ENCODE results near the gene HINT2. TPM values are rescaled to one million over a fixed set of nuclear protein-coding genes. Genes with fewer than 3 reads are reported as not detected.

The HINT2 gene
- total RNA-seq, 1 donor from 2014 or later, result 12.3 TPM

DNA sequence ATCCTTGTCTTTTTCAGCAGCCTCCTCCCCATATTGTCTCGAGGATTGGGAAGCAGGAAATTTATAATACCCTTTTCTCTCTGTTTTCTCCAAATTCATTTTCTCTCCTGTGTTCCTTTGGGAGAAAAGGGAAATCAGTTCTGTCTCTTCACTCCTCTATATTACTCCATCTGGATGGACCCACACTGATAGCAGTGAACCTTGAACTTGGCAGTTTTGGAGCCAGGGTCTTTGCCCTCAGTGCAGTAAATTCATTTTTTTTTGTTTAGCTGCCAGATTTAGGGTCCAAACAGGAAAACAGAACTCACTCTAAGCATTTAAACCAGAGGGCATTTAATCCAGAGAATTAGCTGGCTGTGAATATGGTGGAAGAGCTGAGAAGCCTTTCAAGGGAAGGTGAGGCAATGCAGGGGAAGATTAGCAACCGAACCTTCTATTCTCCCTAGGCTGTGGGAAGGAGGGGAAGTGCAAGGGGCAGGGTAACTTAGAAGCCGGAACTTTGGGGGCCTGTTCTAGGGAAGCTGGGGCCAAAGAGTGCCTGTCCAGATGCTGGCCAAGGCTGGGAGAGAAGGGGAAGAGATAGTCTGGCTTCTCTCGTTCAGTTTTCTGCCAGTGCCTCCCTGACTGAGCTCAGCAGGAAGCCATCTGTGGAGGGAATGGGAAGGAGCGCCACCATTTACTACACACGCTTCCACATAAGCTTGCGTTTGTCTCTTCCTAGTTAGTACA is 39.8 kb downstream of the HINT2 start:
- no peak for DNase-seq

DNA sequence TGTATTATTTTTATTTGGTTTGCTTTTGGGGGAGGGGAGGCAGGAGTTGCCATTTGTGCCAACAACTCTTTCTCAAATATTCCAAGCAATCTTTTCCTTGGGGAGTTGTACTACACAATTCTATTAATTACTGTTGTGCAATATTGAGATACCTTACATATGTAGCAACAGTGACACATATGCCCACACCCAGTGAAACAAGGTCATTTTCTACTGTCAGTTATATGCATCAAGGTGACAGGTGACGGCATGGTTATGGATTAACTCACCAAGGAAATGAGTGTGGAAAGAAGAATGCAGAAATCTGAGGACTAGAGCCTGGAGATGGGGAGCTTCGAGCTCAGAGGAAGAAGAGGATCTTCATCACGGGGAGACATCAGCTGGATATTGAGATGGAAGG is 42.9 kb downstream of the HINT2 start:
- no peak for DNase-seq

DNA sequence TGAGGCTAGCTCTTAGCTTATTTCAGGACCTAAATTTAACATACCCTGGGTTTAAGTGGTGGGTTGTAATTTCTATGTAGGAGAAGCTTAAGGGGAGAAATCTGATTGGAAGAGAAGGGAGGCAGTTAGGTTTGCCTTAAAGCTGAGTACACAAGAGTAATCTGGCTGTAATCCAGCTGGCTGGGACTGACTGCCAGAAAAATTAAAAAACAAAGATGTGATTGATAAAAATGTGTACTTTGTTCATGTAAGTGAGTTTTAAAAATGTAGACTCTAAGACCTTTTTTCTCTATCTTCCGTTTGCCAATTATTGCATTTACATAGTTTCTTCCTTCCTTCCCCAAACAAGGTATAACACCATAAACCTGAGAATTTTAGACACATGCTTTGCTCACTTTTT is 43.3 kb downstream of the HINT2 start:
- no peak for DNase-seq

DNA sequence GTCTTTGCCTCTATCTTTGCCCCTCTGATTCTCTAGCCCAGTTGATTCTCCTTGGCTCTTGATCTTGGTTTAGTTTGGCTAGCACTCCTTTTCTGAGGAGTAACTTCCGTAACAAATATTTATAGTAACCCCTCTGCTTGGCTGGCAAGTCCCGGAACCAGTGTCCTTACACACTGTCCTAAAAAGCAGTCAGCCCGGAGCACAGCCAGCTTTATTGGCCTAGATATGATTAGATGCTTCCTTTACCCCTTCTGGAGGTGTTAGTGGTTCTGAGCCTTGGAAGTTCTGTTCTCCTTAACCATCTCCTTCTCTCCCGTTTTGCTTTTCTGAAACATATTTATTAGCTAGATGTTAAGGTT is 43.8 kb downstream of the HINT2 start:
- no peak for DNase-seq

DNA sequence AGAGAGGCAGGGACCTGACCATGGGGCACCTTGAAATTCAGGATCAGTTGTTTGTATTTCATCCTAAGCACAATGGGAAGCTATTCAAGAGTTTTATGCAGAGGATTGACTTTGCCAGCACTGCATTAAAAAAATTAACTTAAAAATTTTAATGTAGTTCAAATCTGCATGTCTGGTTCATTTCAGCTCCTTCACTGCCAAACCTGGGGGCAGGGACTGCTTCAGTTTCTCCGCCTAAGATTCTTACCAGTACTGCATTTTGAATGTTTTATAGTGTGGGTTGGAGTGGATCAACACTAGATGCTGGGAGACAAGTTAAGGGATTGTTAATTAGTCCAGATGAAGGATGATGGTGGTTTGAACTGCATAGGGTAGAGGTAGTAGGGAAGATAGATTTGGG is 45.1 kb downstream of the HINT2 start:
- DNase-seq, result no peak

DNA sequence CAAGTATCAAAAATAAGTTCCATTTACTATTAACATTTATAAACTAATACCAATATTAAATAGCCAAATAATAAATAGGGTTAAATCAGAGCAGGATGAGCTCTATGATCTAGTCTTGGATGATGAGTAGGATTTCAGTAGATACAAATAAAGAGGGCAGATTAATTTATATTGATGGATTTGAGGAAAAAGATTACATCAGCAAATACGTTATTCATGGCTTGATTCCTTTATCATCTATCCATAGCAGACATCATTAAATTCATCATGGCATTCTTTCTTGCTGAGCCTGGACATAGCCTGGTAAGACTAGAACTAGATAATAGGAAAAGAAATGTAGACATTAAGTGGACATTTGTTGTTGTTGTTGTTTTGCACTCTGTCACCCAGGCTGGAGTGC is 47.4 kb downstream of the HINT2 start:
- no peak for DNase-seq

DNA sequence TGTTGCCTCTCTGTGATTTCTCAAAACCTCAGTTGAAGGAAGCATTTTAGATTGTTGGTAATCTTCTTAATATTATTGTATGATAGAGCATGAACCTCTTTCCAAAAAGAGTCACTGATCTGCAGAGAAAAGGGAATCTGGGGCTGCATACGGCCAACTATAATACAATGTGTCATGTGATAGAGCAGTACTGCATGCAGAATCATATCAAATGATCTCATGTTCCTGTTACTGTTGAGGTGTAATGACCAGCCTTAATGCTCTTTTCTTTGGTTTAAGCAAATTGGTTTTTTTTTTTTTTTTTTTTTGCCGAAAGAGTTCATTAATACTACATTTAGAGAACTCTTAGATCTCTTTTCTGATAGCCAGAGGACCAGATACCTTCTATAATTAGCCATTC is 47.8 kb downstream of the HINT2 start:
- DNase-seq, result no peak

DNA sequence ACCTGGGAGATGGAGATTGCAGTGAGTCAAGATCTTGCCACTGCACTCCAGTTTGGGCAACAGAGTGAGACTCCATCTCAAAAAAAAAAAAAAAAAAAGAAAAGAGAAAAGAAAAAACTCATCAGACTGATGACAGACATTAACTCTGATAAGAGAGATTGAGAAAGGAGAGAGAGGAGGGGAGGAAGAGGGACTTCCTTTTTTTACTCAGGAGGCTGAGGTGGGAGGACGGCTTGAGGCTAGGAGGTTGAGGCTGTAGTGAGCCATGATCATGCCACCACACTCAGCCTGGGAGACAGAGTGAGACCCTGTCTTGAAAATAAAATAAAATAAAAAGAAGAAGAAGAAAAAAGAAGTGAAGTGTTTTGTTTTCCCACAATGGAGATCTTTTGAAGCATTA is 51.0 kb downstream of the HINT2 start:
- no peak for DNase-seq

DNA sequence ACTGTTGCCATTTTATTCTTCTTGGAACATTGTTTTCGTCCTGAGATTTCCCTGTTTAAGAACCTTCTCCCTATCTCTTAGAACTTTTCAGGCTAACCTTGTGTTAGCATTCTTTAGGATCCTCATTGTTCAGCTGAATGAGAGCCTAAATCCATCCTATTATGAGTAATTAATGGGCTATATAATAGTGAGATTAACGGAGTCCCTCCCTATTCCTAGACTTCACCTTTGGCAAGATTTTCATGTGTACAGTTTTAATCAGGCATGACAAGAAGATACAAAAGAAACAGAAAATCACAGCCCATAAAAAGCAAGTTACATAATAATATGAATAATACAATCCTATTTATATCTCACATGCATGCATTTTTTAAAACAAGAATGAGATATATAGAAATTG is 51.7 kb downstream of the HINT2 start:
- no peak for DNase-seq

Small RNAs within 50 kb of the gene (small RNA-seq; reads per million reads assigned to genes)
- not detected for gene HINT2 (ENCODE audit: low replicate concordance)

Other genes with a start within 250 kb of the HINT2 start
- gene TESK1, start 209.8 kb downstream of the HINT2 start, total RNA-seq, result 10.5 TPM
- gene CD72, start 196.6 kb downstream of the HINT2 start, total RNA-seq, result 1.6 TPM
- gene SIT1, start 164.1 kb downstream of the HINT2 start, total RNA-seq, result 0.30 TPM
- gene RMRP, start 157.0 kb downstream of the HINT2 start, total RNA-seq, result 94,985 TPM
- 9.8 TPM for gene CCDC107, start 156.8 kb downstream of the HINT2 start, total RNA-seq
- 2.4 TPM for gene ARHGEF39, start 149.8 kb downstream of the HINT2 start, total RNA-seq
- gene CA9, start 141.1 kb downstream of the HINT2 start, total RNA-seq, result 2.2 TPM
- 517 TPM for gene TPM2, start 125.1 kb downstream of the HINT2 start, total RNA-seq
- 93.7 TPM for gene TLN1, start 82.8 kb downstream of the HINT2 start, total RNA-seq
- 19.0 TPM for gene CREB3, start 82.4 kb downstream of the HINT2 start, total RNA-seq
- 32.1 TPM for gene GBA2, start 65.8 kb downstream of the HINT2 start, total RNA-seq
- gene RGP1, start 65.8 kb downstream of the HINT2 start, total RNA-seq, result 8.8 TPM
- gene MSMP, start 60.8 kb downstream of the HINT2 start, total RNA-seq, result not detected
- gene NPR2, start 23.5 kb downstream of the HINT2 start, total RNA-seq, result 31.5 TPM
- 1.2 TPM for gene SPAG8, start 2.8 kb downstream of the HINT2 start, total RNA-seq
- not detected for gene FAM221B, start 13.7 kb upstream of the HINT2 start, total RNA-seq
- gene TMEM8B, start 14.2 kb upstream of the HINT2 start, total RNA-seq, result 3.6 TPM
- gene OR13J1, start 55.4 kb upstream of the HINT2 start, total RNA-seq, result not detected
- not detected for gene HRCT1, start 91.2 kb upstream of the HINT2 start, total RNA-seq
- 0.79 TPM for gene SPAAR, start 94.4 kb upstream of the HINT2 start, total RNA-seq
- not detected for gene OR2S2, start 143.1 kb upstream of the HINT2 start, total RNA-seq
- 50.8 TPM for gene RECK, start 221.9 kb upstream of the HINT2 start, total RNA-seq

Data from skin of body (tissue), 3 donors.